GM13977 (cell line): ENCODE measurements around the gene OLFM1.
"Not testable (repeated sequence)": the region's sequence is repeated elsewhere in the genome, so short reads cannot be mapped to it uniquely, and the experiment has no call there.

Experiments
- DNase-seq: peaks from one replicate; pipeline ENCODE4 v3.0.0; 2012; ENCODE audit warnings: low spot score
- in situ Hi-C: fragments of 300-500 bp; cut with MboI; formaldehyde crosslinking; loops from one replicate; pipeline ENCODE4 v1.12.0; 2022; ENCODE audit warnings: low sequenced_read_pairs, low pct_unique_long_range_greater_than_20kb, mixed read lengths, inconsistent platforms; ENCODE audit not compliant: unreplicated experiment
- TF ChIP-seq, protein P1 (sequence below): IDR thresholded peaks from 2 replicates; pipeline ENCODE4 v1.5.1; 2012; ENCODE audit warnings: mild to moderate bottlenecking, control low read depth; ENCODE audit not compliant: insufficient read depth; ENCODE audit errors: extremely low read depth, missing control alignments

OLFM1 gene

DNA sequence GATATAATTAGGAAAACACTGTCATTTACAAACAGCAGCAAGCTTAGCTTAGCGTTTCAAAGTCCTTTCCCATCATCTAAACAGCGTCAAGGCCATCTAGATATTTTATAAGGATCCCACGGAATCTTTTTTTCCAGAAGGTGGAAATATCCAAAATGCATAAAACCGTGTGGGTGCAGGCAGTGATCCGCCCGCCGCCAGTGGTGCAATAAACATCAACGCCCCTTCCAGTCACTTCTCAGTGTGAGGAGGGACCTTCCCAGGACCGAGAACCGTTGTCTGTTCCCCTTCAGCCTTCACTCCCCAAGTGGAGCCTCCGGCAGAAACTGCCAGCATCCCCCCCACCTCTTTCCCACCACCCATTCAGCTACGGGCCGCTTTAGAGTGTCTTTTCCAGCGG lies 22.9 kb downstream of the OLFM1 start:
- TF ChIP-seq, protein P1, sequence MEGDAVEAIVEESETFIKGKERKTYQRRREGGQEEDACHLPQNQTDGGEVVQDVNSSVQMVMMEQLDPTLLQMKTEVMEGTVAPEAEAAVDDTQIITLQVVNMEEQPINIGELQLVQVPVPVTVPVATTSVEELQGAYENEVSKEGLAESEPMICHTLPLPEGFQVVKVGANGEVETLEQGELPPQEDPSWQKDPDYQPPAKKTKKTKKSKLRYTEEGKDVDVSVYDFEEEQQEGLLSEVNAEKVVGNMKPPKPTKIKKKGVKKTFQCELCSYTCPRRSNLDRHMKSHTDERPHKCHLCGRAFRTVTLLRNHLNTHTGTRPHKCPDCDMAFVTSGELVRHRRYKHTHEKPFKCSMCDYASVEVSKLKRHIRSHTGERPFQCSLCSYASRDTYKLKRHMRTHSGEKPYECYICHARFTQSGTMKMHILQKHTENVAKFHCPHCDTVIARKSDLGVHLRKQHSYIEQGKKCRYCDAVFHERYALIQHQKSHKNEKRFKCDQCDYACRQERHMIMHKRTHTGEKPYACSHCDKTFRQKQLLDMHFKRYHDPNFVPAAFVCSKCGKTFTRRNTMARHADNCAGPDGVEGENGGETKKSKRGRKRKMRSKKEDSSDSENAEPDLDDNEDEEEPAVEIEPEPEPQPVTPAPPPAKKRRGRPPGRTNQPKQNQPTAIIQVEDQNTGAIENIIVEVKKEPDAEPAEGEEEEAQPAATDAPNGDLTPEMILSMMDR, result no peak
- in situ Hi-C loops, result no loop called here
- no peak for DNase-seq

DNA sequence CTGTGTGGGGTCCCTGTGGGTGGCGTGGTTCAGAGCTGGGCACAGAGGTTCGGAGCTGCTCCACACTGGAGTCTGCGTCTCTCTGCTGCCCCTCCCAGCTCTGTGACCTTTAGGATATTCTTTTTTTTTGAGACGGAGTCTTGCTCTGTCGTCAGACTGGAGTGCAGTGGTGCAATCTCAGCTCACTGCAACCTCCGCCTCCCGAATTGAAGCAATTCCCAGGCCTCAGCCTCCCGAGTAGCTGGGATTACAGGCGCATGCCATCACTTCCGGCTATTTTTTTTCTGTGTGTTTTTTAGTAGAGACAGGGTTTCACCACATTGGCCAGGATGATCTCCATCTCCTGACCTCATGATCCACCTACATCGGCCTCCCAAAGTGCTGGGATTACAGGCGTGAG lies 24.1 kb downstream of the OLFM1 start:
- DNase-seq, result not testable (repeated sequence)

DNA sequence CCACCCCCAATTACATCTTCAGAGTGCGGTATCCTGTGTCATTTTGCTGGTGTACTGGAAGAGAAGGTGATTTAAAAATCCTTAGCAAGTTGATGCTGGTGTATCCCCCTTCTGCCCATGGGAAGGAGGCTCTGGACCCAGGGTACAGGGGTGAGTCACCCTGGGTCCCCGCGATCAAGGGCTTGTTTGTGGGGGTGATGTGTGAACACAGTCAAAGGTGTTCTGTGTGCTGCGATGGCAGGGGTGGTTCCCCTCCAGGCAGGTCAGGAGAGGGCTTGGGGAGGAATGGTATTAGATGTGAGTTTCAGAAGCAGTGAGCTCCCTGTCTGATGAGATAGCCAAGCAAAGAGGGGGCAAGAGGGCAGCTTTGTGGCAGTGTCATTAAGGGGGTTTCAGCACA lies 28.9 kb downstream of the OLFM1 start:
- in situ Hi-C loops, result no loop called here
- TF ChIP-seq, protein P1, result no peak
- no peak for DNase-seq

More for the DNA sequence above, 24.1 kb downstream of the OLFM1 start:
- in situ Hi-C loops, result not testable (repeated sequence)

DNA sequence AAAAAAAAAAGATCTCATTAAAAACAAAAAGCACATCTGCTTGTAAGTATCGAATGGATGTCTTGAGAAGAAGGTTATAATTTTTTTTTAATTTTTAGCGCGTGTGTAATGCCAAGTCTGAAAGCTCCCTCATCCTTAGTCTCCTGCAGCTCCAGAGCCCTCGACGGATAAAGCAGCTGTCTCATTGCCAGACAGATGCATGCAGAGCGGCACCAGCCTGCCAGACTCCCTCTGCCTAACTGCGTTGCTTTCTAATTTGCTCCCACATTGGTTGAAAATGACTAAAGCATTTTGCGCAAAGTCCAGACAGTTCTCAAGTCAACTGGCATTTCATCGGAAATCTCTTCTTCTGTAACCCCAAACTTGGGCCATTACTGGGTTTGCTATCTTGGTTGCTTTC lies 29.4 kb downstream of the OLFM1 start:
- TF ChIP-seq, protein P1, result no peak
- DNase-seq, result no peak
- in situ Hi-C loops, result no loop called here

DNA sequence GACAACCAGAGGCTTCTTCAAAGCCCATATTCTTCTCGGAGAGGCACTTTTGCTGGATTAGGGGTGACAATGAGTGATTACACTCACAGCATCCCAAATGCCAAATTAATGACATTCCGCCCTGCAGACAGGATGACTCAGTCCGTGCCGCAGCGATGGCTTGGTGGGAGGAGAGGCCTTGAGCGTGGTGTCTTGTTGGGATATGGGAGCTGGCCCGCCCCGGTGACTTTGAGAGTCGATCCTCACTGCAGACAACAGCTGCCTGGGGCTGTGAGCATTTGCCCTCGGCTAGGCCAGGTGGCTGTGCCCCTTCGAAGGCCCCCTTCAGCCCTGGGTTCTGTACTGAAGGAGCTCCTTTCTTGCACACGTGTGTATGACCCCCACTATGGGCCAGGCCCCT lies 29.8 kb downstream of the OLFM1 start:
- in situ Hi-C loops, result no loop called here
- DNase-seq, result no peak
- TF ChIP-seq, protein P1, result no peak

DNA sequence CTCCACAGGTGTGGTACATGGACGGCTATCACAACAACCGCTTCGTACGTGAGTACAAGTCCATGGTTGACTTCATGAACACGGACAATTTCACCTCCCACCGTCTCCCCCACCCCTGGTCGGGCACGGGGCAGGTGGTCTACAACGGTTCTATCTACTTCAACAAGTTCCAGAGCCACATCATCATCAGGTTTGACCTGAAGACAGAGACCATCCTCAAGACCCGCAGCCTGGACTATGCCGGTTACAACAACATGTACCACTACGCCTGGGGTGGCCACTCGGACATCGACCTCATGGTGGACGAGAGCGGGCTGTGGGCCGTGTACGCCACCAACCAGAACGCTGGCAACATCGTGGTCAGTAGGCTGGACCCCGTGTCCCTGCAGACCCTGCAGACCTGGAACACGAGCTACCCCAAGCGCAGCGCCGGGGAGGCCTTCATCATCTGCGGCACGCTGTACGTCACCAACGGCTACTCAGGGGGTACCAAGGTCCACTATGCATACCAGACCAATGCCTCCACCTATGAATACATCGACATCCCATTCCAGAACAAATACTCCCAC lies 32.1 kb downstream of the OLFM1 start:
- TF ChIP-seq, protein P1, result no peak

DNA sequence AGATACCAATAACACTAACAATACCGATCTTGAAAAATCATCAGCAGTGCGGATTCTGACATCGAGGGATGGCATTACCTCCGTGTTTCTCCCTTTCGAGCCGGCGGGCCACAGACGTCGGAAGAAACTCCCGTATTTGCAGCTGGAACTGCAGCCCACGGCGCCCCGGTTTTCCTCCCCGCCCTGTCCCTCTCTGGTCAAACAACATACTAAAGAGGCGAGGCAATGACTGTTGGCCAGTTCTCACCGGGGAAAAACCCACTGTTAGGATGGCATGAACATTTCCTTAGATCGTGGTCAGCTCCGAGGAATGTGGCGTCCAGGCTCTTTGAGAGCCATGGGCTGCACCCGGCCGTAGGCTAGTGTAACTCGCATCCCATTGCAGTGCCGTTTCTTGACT lies 32.8 kb downstream of the OLFM1 start:
- no peak for DNase-seq
- in situ Hi-C loops, result no loop called here
- TF ChIP-seq, protein P1, result no peak

More for the DNA sequence above, 32.1 kb downstream of the OLFM1 start:
- DNase-seq, result no peak
- in situ Hi-C loops, result no loop called here
